Right ventricle myocardium superior (tissue), 1 donor: Measurements from ENCODE around the gene DPP8. TPM values are rescaled to one million over a fixed set of nuclear protein-coding genes. Genes with fewer than 3 reads are reported as not detected.
"Not testable (repeated sequence)": the region's sequence is repeated elsewhere in the genome, so short reads cannot be mapped to it uniquely, and the experiment has no call there.

ENCODE experiments used
- ATAC-seq: fragments of 200-7000 bp; cut with Tn5 transposase; one replicate; pipeline ENCODE4 v1.9.1; 2020; ENCODE audit warnings: mild to moderate bottlenecking; ENCODE audit not compliant: poor library complexity
- DNase-seq: peaks from one replicate; pipeline ENCODE4 v3.0.0-alpha.2; 2020
- intact Hi-C: fragments of 100-400 bp; cut with DNase I; formaldehyde crosslinking; loops from one replicate; pipeline ENCODE4 v1.11.2; 2022
- long read RNA-seq: library from polyadenylated mRNA; unstranded; transcript quantifications from one replicate; pipeline ENCODE4 v2.0.0, GENCODE V29; 2021
- total RNA-seq: library from RNA; stranded (reverse); fragmentation: NEBNext Ultra II Directional; extraction: Animal tissue kit (Norgen Biotek cat#: 25700); gene quantifications from one replicate; pipeline ENCODE4 v1.2.1, GENCODE V29; 2021
- donor health status: DM: no; HTN: yes; CAD: no; lungs with severe emphysema.

The DPP8 gene
- total RNA-seq: 37.5 TPM
- long read RNA-seq, transcript DPP8-201 (20 exons, 3,139 nt): major isoform, 33 of 57 reads
- long read RNA-seq, partial matches to known transcripts: 3 of 57 reads
- long read RNA-seq, other reads (novel, unspliced or antisense): 19 of 57 reads

DNA sequence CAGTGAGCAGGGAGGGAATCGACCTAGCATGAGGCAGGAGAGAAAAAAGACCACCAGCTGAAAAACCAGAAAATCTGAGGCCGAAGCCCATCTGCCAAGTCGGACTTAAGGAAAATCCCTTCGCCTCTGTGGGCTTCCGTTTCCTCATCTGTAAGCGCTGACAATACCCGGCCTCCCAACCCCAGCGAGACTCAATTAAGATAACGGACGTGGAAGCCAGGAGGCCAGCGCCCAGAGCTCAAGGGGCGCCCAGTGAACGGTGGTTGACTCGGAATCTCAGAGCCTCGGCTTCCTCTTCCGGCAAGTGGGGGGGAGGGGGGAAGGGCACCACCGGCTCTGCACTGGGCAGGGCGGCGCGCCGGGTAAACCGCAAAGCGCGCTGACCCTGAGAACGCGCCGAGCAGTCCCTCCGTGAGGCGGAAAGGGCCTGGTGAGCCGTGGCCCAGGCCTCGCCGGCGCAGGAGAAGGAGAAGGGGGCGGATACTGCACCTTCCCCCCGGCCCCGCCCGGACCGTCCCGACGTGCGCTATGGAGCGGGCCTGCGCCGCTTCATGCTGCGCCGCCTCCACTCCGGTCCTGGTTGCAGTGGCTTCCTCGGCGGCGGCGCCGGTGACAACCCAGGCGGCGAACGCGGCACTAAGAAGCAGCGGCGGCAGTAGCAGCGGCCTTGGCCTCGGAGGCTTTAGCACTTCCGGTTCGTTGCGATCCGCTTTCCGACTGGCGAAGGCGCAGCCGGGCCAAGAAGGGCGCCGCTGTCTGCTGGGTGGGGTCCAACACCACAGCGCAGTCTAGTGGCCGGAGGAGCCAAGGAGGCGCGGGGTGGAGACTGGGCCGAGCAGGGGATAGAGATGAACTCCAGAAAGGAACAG lies at the start of gene DPP8:
DPP8 (minus strand) TSS at position 693 of the 869 bp plus-strand sequence. CDS start 5,136 bp downstream, outside the sequence.
- intact Hi-C loops: no loop called here
- DNase-seq (peak; percentile 96), ATAC-seq (peak; percentile 99)

DNA sequence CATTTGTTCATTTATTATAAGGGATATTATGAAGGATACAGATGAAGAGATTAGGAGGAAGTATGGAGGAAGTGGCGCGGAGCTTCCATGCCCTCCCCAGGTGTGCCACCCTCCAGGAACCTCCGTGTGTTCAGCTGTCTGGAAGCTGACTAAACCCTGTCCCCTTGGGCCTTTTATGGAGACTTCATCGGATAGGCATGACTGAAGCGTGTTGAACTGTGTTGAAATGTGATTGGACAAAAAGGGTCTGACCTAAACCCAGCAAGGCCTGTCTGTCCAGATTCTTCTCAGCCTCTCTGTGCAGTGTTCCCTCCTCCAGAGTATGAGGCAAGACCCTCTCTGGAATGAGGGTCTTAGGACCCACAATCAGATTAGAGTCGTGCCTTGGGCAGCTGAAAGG lies 44.4 kb upstream of the DPP8 start:
- intact Hi-C loops: no loop called here
- ATAC-seq: no peak

DNA sequence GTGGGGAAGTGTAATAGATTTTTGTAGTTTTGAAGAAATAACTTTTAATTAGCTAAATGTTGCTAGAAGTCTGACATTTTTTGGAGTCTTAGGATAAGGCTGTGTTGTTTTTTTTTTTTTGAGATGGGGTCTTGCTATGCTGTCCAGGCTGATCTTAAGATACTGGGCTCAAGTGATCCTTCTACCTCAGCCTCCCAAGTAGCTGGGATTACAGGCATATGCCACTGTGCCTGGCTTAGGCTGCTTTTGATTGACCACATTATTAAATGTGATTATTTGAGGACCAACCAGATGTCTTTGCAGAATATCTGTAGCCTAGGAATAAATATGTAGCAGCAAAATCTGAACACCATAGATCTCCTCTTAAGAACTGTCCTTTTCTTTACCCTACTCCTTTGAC lies 42.5 kb upstream of the DPP8 start:
- DNase-seq: no peak
- no peak for ATAC-seq
- intact Hi-C loops: no loop called here

More for the DNA sequence above, 44.4 kb upstream of the DPP8 start:
- DNase-seq: no peak

DNA sequence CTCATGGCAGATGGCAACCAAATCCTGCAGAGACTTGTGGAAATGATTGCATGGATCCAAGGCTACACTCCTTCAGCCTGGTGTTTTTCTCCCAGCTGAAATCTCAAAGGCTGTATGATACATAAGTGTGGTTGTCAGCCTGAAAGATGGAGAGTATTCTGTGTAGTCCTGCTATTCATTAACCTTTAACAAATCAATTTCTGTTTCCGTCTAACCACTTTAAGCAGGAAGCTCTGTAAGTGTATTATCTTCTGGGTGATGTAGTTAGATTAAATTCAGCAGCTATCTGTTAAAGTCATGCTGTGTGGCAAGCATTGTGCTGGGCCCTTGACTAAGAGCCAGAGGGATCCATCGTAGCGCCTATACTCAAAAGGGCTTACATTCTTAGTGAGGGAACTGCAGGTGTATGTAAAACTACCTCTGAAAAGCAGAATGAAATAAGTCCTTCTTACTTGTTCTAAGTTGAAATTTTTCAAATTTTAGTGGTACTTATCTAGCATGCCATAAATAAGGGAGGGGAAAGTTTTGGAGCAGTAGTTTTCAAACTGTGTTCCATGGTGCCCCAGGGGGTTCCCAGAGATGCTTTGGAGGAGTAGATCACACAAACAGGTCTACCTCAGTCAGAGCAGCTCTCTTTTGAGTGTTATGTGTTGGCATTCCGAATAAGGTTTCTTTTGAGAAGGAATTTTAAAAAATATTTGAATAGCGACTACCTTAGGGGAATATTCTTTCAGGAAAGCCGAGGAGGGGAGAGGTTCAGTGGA lies 41.7 kb upstream of the DPP8 start:
- no peak for DNase-seq
- no peak for ATAC-seq
- intact Hi-C loops: no loop called here

- ATAC-seq (no peak), DNase-seq (no peak)
- intact Hi-C loops: no loop called here
Observed at GRCh38 chr15:65558336-65558735, 40.8 kb upstream of the DPP8 start.

- intact Hi-C loops: no loop called here
- no peak for DNase-seq
- ATAC-seq: no peak
Observed at GRCh38 chr15:65556622-65557021, 39.1 kb upstream of the DPP8 start.

DNA sequence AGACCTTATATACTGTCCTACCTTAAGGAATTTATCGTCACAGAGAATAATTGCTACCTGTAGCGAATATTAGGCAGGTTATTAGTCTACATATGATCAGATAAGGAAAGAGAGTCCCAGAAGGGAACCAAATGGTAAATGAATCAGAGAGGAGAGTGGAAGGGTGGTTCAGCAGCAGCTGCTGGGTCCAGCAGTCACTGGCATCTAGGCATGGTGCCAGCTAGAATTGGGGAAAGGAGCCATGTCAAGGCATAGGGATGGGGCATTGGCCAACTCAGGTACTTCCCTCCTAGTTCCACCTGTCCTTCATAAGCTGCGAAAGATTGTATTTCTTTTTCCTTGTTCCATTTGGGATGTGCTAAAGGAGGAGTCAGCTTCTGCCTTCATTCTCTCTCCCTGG lies 36.2 kb upstream of the DPP8 start:
- ATAC-seq: no peak
- no peak for DNase-seq
- intact Hi-C loops: no loop called here

DNA sequence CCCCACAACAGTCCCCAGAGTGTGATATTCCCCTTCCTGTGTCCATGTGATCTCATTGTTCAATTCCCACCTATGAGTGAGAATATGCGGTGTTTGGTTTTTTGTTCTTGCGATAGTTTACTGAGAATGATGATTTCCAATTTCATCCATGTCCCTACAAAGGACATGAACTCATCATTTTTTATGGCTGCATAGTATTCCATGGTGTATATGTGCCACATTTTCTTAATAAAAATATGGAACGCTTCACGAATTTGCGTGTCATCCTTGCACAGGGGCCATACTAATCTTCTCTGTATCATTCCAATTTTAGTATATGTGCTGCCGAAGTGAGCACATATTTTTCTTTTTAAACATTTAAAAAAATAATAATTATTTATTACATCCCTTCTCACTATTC lies 35.4 kb upstream of the DPP8 start:
- ATAC-seq, DNase-seq, intact Hi-C loops: not testable (repeated sequence)

GRCh38 chr15:65551183-65551582 lies 33.7 kb upstream of the DPP8 start:
- intact Hi-C loops: no loop called here
- ATAC-seq: no peak
- no peak for DNase-seq

DNA sequence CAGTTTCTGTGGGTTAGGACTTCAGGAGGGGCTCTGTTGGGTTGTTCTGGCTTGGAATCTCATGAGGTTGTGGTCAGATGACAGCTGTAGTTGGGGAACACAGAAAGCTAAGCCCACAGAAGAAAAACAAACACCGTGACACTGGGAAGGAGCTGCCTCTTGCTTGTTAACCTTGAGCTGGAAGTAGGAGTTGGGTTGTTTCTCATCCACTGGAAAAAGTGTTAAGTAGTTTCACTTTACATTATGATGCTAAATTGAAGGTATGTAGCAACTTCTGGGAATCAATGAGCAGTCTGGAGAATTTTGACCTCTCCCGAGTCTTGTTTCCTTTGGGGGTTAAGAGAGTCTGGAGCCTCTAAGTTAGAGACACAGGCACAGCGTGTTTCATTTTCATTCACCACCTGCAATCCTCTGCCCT lies 33.2 kb upstream of the DPP8 start:
- ATAC-seq (no peak), DNase-seq (no peak)
- intact Hi-C loops: no loop called here

DNA sequence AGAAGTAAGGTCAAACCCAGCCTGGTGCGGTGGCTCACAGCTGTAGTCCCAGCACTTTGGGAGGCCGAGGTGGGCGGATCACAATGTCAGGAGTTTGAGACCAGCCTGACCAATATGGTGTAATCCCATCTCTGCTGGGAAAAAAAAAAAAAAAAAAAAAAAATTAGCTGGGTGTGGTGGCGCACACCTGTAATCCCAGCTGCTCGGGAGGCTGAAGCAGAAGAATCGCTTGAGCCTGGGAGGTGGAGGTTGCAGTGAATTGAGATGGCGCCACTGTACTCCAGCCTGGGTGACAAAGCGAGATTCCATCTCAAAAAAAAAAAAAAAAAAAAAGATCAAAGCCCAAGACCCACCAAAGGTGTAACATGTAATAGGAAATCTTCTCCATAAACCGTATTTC lies 31.8 kb upstream of the DPP8 start:
- ATAC-seq, DNase-seq, intact Hi-C loops: not testable (repeated sequence)

- ATAC-seq: no peak
- DNase-seq: no peak
- intact Hi-C loops: no loop called here
Observed at GRCh38 chr15:65547841-65548240, 30.4 kb upstream of the DPP8 start.

DNA sequence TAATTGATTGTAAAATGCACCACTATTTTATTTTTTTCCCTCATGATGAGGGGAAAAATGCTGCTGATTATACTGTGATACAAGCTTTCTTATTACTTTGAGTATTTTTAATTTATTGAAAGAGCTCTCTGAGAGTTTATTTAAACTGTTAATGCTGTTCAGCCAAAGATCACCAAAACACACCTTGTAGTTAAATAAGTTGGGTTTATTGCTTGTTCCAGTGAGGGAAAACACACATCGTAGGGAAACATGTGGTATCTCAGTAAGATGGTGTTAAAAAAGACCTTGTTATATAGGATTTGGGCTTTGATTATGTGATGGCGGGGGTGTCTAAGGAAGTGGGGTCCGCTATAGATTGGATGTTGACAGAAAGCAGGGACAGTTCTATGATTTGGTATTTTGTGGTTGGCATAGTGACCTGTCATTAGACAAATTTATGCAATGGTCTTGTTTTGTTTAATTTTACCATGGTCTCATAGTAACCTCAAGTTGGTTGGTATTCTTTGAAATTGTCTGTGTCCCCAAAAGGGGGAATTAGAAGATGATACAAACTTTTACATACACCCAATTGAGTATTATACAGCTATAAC lies 23.8 kb upstream of the DPP8 start:
- no peak for ATAC-seq
- DNase-seq: no peak
- intact Hi-C loops: no loop called here

GRCh38 chr15:65540314-65540713 lies 22.8 kb upstream of the DPP8 start:
- no peak for DNase-seq
- intact Hi-C loops: no loop called here
- ATAC-seq: no peak

GRCh38 chr15:65535192-65535591 lies 17.7 kb upstream of the DPP8 start:
- DNase-seq: no peak
- no peak for ATAC-seq
- intact Hi-C loops: no loop called here

- ATAC-seq: no peak
- intact Hi-C loops: no loop called here
- DNase-seq: no peak
Observed at GRCh38 chr15:65533057-65533756, 15.7 kb upstream of the DPP8 start.

GRCh38 chr15:65532738-65533051 lies 15.2 kb upstream of the DPP8 start:
- intact Hi-C loops: no loop called here
- no peak for DNase-seq
- ATAC-seq: no peak

GRCh38 chr15:65530318-65531111 lies 13.0 kb upstream of the DPP8 start, which contains the start of gene HACD3:
Gene HACD3 (plus strand): TSS chr15:65530463. CDS start chr15:65530632, 169 bp downstream.
- ATAC-seq: peak; percentile 99
- intact Hi-C loops: no loop called here
- DNase-seq: peak; percentile 93
